ENCODE data around the gene MAGI2. TPM values are rescaled to one million over a fixed set of nuclear protein-coding genes. Genes with fewer than 3 reads are reported as not detected.

MAGI2 gene
- total RNA-seq, 2 experiments from 2014 or later = 0.03 to 0.17 TPM

DNA sequence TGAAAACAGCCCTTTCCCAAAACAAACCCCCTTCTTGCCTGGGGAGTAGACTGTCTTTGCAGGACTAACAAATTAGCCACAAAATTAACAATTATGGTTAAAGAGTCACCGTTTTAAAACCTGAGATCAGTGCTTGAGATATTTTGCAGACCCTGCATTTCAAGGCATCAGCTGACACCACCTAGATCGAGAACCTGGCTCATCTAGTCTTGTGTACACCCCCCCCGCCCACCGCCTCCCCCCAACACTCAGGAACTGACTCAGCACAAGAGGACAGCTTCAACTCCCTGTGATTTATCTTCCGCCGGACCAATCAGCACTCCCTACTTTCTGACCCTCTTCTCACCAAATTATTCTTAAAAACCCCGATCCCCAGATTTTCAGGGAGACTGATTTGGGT lies 917.8 kb downstream of the MAGI2 start:
- H2AFZ ChIP-seq (ENCODE audit: low read length) = no peak overlapping the region
- BruUV-seq (replicated peaks) = no TSS peak
- H3K4me2 ChIP-seq (ENCODE audit: low read length) = no peak overlapping the region
- no peak overlapping the region for H3K27ac ChIP-seq (ENCODE audit: low read depth, low read length, poor library complexity, severe bottlenecking)
- no peaks in the 10 kb centered on the region for H3K4me1 ChIP-seq (ENCODE audit: insufficient read depth, low read length, poor library complexity, severe bottlenecking)
- intact Hi-C loops (cut with micrococcal nuclease; ENCODE audit: unreplicated experiment) = no loop called here
- DNase-seq (ENCODE audit: low spot score) = no peak
- H3K9me2 ChIP-seq (ENCODE audit: insufficient read depth, low read length) = no peaks in the 10 kb centered on the region
- no peaks in the 10 kb centered on the region for H3K9me3 ChIP-seq (ENCODE audit: low read length)
- H4K20me1 ChIP-seq (ENCODE audit: insufficient read depth, low read length) = no peaks in the 10 kb centered on the region
- no peaks in the 10 kb centered on the region for H3K36me3 ChIP-seq (ENCODE audit: insufficient read depth, low read length)
- no peaks in the 10 kb centered on the region for H3K79me2 ChIP-seq (ENCODE audit: insufficient read depth, low read depth, low read length)
- TF ChIP-seq EZH2phosphoT487 (IDR thresholded peaks at IDR 0.05; ENCODE audit: borderline replicate concordance, low read depth, low read length) = no peak
- no peak for TF ChIP-seq CTCF (conservative IDR thresholded peaks at IDR 0.05; ENCODE audit: low read length)
- POLR2A ChIA-PET = no interaction called here
- no peak overlapping the region for H3K4me3 ChIP-seq (ENCODE audit: low read depth, low read length, poor library complexity, severe bottlenecking)
- CTCF ChIA-PET (ENCODE audit: unreplicated experiment) = no interaction called here

DNA sequence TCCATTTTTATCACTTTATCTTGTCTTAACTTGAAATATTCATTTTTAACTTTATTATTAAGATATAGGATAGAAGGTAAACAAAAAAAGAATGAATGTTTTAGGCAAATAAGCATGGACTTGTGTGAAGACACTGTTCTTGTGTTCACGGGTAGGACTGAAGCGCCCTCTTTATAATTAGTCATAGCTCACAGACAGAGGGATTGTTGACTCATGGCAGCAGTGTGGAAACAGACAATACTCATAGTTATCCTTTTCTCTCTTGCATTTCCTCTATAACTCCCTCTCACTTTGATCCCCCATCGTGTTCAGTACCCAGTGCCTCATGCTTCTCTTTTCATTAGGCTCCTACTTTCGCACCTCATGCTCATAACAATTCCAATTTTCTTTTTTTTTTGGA lies 923.1 kb downstream of the MAGI2 start:
- H3K9me2 ChIP-seq (ENCODE audit: insufficient read depth, low read length) = no peaks in the 10 kb centered on the region
- H3K4me1 ChIP-seq (ENCODE audit: insufficient read depth, low read length, poor library complexity, severe bottlenecking) = no peaks in the 10 kb centered on the region
- no peak overlapping the region for H3K27ac ChIP-seq (ENCODE audit: low read depth, low read length, poor library complexity, severe bottlenecking)
- H4K20me1 ChIP-seq (ENCODE audit: insufficient read depth, low read length) = no peaks in the 10 kb centered on the region
- H3K36me3 ChIP-seq (ENCODE audit: insufficient read depth, low read length) = no peaks in the 10 kb centered on the region
- H3K4me2 ChIP-seq (ENCODE audit: low read length) = no peak overlapping the region
- no peak overlapping the region for H3K4me3 ChIP-seq (ENCODE audit: low read depth, low read length, poor library complexity, severe bottlenecking)
- intact Hi-C loops (cut with micrococcal nuclease; ENCODE audit: unreplicated experiment) = no loop called here
- DNase-seq (ENCODE audit: low spot score) = no peak
- H2AFZ ChIP-seq (ENCODE audit: low read length) = no peak overlapping the region
- no peaks in the 10 kb centered on the region for H3K9me3 ChIP-seq (ENCODE audit: low read length)
- no TSS peak for BruUV-seq (replicated peaks)
- ChIA-PET POLR2A (interaction anchor here (0.6 kb wide), 1 partner anchor 286 kb away, joined by 3 read pairs; no protein-coding TSS in a partner anchor), CTCF (ENCODE audit: unreplicated experiment) (no interaction called here)
- TF ChIP-seq CTCF (conservative IDR thresholded peaks at IDR 0.05; ENCODE audit: low read length) (no peak), EZH2phosphoT487 (IDR thresholded peaks at IDR 0.05; ENCODE audit: borderline replicate concordance, low read depth, low read length) (no peak)
- no peaks in the 10 kb centered on the region for H3K79me2 ChIP-seq (ENCODE audit: insufficient read depth, low read depth, low read length)

GRCh38 chr7:78529392-78529791 lies 924.1 kb downstream of the MAGI2 start:
- Histone ChIP-seq H3K79me2 (ENCODE audit: insufficient read depth, low read depth, low read length) (no peaks in the 10 kb centered on the region), H3K4me2 (ENCODE audit: low read length) (no peak overlapping the region), H3K9me2 (ENCODE audit: insufficient read depth, low read length) (no peaks in the 10 kb centered on the region), H4K20me1 (ENCODE audit: insufficient read depth, low read length) (no peaks in the 10 kb centered on the region), H3K4me3 (ENCODE audit: low read depth, low read length, poor library complexity, severe bottlenecking) (no peak overlapping the region), H3K27ac (ENCODE audit: low read depth, low read length, poor library complexity, severe bottlenecking) (no peak overlapping the region), H3K4me1 (ENCODE audit: insufficient read depth, low read length, poor library complexity, severe bottlenecking) (no peaks in the 10 kb centered on the region), H3K36me3 (ENCODE audit: insufficient read depth, low read length) (no peaks in the 10 kb centered on the region), H2AFZ (ENCODE audit: low read length) (no peak overlapping the region), H3K9me3 (ENCODE audit: low read length) (no peaks in the 10 kb centered on the region)
- intact Hi-C loops (cut with micrococcal nuclease; ENCODE audit: unreplicated experiment) = no loop called here
- POLR2A ChIA-PET = no interaction called here
- CTCF ChIA-PET (ENCODE audit: unreplicated experiment) = no interaction called here
- no TSS peak for BruUV-seq (replicated peaks)
- TF ChIP-seq CTCF (conservative IDR thresholded peaks at IDR 0.05; ENCODE audit: low read length) = no peak
- TF ChIP-seq EZH2phosphoT487 (IDR thresholded peaks at IDR 0.05; ENCODE audit: borderline replicate concordance, low read depth, low read length) = no peak
- DNase-seq (ENCODE audit: low spot score) = no peak
